SKM-1 (cell line): Measurements from ENCODE around the gene PODXL2.

ENCODE experiments used
- DNase-seq: peaks from one replicate; lab custom pipeline; 2025; ENCODE audit not compliant: unreplicated experiment; lab: John Stamatoyannopoulos, UW

PODXL2 gene

DNA sequence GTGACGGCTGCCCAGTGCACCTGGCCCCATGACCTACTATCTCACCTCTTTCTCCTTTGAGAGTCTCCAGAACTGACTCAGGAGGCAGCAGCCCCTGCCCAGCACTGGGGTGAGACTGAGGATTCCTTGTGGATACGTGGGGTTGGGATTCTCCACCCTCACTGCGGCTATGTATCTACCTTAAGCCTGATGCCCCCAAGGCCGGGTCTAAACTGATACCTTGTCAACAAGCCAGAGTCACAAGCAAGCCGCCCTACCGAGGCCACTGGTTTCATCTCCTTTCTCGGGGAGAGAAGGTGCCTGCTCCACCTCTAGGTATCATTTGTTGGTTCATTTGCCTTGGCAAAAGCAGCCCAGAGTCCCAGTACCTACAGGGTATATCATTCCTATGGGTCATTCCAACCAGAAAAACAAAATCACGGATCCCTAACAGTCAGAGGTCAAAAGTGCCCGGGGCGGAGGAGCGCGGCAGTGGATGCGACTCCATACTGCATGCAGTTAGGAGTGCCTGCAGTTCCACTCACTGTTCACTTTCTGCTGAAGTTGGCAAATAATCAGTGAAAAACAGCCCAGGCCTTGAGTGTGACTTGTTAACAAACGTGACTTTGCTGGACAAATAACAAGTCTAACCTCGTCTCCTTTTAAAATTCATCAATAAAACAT, 91.3 kb downstream of the PODXL2 start:
- DNase-seq = no peak

DNA sequence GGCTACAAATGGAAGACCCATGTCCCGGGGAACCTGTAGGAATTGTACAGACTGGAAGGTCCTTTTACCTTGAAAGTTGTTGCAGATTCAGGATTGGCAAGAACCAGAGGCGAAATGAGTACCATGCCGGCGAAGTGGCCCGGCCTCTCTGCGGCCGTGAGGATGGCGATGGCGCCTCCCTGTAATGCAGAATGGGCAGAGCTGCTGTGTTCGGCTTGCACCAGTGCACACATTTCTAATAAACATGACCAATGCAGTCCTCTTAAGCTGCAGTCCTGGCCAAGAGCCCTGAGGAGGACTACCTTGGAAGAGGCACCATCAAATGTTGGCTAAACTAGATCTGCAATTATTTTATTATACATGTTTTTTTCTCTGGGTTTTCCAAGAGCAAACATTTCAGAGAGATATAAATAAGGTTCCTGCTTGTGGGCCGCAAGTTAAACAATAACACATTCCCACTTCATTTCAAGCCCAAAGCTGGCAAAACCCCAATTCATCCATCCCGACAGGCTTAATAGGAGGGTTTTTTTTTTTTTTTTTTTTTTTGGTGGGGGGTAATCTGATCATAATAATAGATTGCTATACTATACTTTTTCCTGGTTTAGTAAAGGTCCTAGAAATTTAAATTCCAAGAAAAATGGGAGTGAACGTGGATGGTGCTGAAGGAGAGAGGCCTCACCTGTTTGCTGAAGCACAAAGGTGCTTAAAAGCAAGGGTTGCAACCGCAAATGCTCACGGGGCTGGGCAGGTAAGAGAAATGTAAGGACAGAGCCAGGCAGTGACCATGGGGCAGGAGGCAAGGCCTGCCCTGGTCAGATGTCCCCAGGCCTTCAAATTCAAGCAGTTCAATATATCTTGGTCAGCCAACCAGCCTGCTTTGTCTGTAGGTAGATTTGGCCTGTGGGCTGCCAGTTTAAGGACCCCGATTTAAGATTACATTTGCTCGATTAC, 92.3 kb downstream of the PODXL2 start:
- DNase-seq = no peak

DNA sequence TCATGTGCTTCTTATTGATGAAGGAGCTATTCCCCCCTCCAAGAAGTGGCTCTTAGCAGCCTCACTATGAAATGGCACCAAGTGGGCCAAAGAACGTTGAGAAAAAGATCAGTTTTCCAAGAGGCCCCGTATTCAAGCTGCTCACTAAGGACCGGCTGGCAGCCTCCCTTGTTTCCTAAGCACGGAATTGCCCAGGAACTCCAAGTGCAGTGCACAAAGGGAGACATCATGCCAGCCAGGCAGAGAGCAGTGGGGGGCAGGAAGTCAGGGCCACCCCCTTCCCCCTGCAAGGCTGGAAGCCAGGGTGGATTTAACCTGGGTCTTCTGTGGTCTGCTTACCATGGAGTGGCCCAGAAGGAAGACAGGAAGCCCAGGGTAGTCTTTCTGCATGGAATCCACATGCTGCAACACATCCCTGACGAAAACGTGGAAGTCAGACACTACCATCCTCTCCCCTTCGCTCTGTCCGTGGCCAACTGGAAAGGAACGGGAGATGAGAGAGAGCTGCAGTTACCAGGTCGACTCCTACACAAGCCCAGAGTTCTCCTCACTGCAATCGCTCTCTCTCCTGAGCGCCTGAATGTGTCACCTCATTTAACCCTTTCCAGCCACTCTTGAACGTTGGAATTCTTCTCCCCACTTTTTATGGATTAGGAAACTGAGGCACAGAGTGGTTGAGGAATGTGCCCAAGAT, 93.3 kb downstream of the PODXL2 start:
- no peak for DNase-seq
